DOHH2 (cell line): ENCODE results near the gene TUT1.

Source experiments
- H3F3A ChIP-seq: fragments of 200-600 bp; sonication (generic), shearing (Covaris generic); 2 replicates; pipeline ENCODE4 v1.6.0; 2016; ENCODE audit warnings: antibody characterized with exemption, mild to moderate bottlenecking; ENCODE audit not compliant: control insufficient read depth, insufficient read depth
- H3K27ac ChIP-seq: fragments of 200-600 bp; sonication (generic); 2 replicates; pipeline ENCODE4 v1.5.1; 2014; ENCODE audit warnings: low read depth, mild to moderate bottlenecking, low read length, moderate library complexity
- H3K27me3 ChIP-seq: fragments of 200-600 bp; sonication (generic); 2 replicates; pipeline ENCODE4 v1.6.1; 2014; ENCODE audit warnings: mild to moderate bottlenecking, low read length, mixed read lengths; ENCODE audit not compliant: control insufficient read depth
- H3K36me3 ChIP-seq: fragments of 200-600 bp; sonication (generic); 2 replicates; pipeline ENCODE4 v1.6.1; 2014; ENCODE audit warnings: mild to moderate bottlenecking, low read length, moderate library complexity, mixed read lengths; ENCODE audit not compliant: control insufficient read depth
- H3K4me1 ChIP-seq: fragments of 200-600 bp; sonication (generic); 2 replicates; pipeline ENCODE4 v1.6.1; 2014; ENCODE audit warnings: mild to moderate bottlenecking, low read length, mixed read lengths; ENCODE audit not compliant: control insufficient read depth
- H3K4me2 ChIP-seq: fragments of 200-600 bp; sonication (generic); 2 replicates; pipeline ENCODE4 v1.6.0; 2014; ENCODE audit warnings: mild to moderate bottlenecking, low read length, moderate library complexity
- H3K4me3 ChIP-seq: fragments of 200-600 bp; sonication (generic); 2 replicates; pipeline ENCODE4 v1.5.1; 2014; ENCODE audit warnings: mild to moderate bottlenecking, low read length, mixed read lengths
- H3K79me2 ChIP-seq: fragments of 200-600 bp; sonication (generic); 2 replicates; pipeline ENCODE4 v1.6.1; 2014; ENCODE audit warnings: mild to moderate bottlenecking, low read length, mixed read lengths; ENCODE audit not compliant: control insufficient read depth
- H3K9me2 ChIP-seq: fragments of 200-600 bp; sonication (generic); replicated peaks from 2 replicates; pipeline ENCODE4 v1.6.1; 2014; ENCODE audit warnings: mild to moderate bottlenecking, low read length, mixed read lengths; ENCODE audit not compliant: control insufficient read depth
- H3K9me3 ChIP-seq: fragments of 200-600 bp; sonication (generic); 2 replicates; pipeline ENCODE4 v1.6.1; 2014; ENCODE audit warnings: antibody characterized with exemption, low read length, mixed read lengths; ENCODE audit not compliant: control insufficient read depth, insufficient read depth
- H4K20me1 ChIP-seq: fragments of 200-600 bp; sonication (generic); 2 replicates; pipeline ENCODE4 v1.6.0; 2014; ENCODE audit warnings: low read depth, mild to moderate bottlenecking, antibody characterized with exemption, low read length, moderate library complexity; ENCODE audit not compliant: control insufficient read depth, insufficient read depth
- EZH2phosphoT487 ChIP-seq: fragments of 200-600 bp; sonication (generic); IDR thresholded peaks from 2 replicates; pipeline ENCODE4 v1.6.1; 2017; ENCODE audit warnings: borderline replicate concordance, mild to moderate bottlenecking, antibody characterized with exemption, low read length, moderate library complexity, mixed read lengths
- TF ChIP-seq, protein P1 (sequence below): fragments of 200-600 bp; sonication (generic); IDR thresholded peaks from one replicate; pipeline ENCODE4 v1.5.1; 2014; ENCODE audit warnings: antibody characterized with exemption, mild to moderate bottlenecking, low read depth, low read length; ENCODE audit not compliant: poor library complexity, severe bottlenecking

TUT1 gene

DNA sequence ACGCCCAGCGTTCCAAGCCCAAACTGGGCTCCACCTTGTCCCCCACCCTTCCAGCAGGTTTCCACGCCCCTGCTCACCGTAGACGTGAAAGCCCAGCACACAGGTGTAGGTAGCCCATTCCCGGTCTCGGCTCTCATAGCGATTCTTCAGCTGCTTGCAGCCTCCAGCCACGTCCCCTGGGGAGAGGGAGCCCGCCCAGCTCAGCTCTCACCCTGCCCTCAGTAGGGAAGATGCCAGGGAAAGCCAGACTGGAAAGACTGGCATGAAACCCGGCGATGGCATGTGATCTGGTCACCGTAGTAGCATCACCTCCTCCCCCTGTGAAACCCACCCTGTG lies 11.7 kb upstream of the TUT1 start:
- no peak for TF ChIP-seq EZH2phosphoT487
- Histone ChIP-seq H3K9me3 (no peaks in the 10 kb centered on the region), H3K4me3 (no peak overlapping the region), H3K36me3 (peaks cover 71% of the 10 kb centered on the region), H3K79me2 (peaks cover 35% of the 10 kb centered on the region), H3K4me2 (no peak overlapping the region), H3K4me1 (peaks cover 46% of the 10 kb centered on the region), H3F3A (peaks cover 7% of the 10 kb centered on the region; the same call in 1 of the 2 replicates), H3K9me2 (no peaks in the 10 kb centered on the region), H3K27ac (no peak overlapping the region), H4K20me1 (peaks cover 7% of the 10 kb centered on the region; the same call in 1 of the 2 replicates), H3K27me3 (no peaks in the 10 kb centered on the region)

DNA sequence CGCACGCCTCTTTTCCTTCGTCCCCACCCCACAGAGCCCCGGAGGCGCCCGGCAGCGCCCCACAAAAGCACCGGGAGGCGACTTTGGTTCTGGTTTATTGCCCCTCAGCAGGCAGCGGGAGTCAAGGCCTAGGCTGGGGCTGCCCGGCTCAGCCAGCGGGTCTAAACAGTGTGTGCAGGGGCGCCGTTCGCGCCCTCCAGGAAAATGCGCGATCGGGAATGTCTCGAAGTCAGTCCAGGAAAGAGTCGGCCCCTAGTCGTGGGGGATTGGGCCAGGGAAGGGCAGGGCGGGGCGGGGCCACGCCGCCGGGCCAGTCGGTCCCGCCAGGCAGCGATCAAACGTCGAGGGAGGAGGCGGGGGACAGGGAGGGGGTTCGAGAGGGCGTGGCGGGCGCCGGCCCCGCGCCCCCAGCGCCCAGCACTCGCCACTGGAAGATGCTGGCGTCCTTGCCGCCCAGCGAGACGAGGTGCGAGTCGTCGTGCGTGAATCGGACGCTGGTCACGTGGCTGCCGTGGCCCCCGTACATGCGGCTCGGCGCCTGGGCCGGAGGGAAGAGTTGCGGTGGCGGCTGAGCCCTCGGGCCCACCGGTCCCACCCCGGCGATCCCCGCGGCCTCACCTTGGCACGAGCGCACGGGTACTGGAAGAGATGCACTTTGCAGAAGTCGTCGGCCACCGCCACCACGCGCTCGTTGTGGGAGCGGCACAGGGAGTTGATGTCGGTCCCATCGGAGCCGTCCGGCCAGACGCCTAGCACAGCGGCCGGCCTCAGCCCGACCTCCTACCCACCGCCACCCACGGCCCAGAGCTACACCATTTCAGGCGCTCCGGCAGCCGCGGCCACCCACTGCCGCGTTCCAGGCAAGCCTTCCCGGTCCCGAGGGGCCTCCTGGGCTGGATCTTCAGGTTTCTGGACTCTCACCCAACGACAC lies 11.1 kb upstream of the TUT1 start:
- Histone ChIP-seq H3K27me3 (no peaks in the 10 kb centered on the region), H3K4me2 (peak overlapping the region; percentile 84), H3K4me3 (peak overlapping the region; percentile 89), H3K9me2 (no peaks in the 10 kb centered on the region), H3K4me1 (peaks cover 40% of the 10 kb centered on the region), H3F3A (0 out of 2 replicates have a peak, but pooled peaks cover 6% of the 10 kb centered on the region), H3K9me3 (no peaks in the 10 kb centered on the region), H3K79me2 (peaks cover 41% of the 10 kb centered on the region), H3K36me3 (peaks cover 75% of the 10 kb centered on the region), H3K27ac (peak overlapping the region; percentile 55), H4K20me1 (peaks cover 8% of the 10 kb centered on the region; the same call in 1 of the 2 replicates)
- TF ChIP-seq EZH2phosphoT487, result no peak
- TF ChIP-seq, protein P1, sequence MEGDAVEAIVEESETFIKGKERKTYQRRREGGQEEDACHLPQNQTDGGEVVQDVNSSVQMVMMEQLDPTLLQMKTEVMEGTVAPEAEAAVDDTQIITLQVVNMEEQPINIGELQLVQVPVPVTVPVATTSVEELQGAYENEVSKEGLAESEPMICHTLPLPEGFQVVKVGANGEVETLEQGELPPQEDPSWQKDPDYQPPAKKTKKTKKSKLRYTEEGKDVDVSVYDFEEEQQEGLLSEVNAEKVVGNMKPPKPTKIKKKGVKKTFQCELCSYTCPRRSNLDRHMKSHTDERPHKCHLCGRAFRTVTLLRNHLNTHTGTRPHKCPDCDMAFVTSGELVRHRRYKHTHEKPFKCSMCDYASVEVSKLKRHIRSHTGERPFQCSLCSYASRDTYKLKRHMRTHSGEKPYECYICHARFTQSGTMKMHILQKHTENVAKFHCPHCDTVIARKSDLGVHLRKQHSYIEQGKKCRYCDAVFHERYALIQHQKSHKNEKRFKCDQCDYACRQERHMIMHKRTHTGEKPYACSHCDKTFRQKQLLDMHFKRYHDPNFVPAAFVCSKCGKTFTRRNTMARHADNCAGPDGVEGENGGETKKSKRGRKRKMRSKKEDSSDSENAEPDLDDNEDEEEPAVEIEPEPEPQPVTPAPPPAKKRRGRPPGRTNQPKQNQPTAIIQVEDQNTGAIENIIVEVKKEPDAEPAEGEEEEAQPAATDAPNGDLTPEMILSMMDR, result no peak

DNA sequence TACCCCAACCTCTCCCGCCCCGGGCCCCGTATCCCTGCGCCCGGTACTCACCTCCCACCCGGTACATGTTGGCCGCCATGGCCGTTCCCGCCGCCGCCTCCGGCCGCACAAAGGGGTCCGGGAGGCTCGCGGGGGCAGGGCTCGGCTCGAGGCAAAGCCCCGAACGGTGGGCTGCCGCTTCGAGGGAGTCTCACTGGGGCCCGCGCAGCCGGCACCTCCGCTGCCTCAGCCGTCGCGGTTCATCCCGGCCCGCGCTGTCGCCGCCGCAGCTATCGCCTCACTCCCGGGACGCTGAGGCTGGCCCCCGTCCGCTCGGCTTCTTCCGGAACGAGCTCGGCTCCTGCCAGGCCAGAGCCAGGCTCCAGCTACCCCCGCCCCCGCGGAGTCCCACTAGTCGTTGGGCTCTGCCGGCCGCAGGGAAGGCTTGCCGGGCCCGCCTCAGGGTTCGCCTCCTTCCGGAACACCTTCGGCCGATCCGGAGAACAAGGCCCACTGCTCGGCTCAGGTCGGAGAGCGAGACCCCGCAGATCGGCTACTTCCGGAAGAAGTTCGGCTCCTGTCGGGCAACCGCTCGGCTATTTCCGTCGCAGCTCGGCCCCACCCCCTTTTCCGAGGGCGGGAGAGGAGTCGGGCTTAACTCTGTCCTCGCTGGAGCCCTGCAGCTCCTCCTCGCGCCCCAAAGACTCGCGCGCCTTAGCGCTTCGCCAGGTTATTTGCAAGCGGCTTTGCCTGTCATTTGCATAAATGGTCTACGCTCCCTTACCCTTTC lies 10.2 kb upstream of the TUT1 start, which contains the start of gene MTA2:
Gene MTA2 (minus strand): TSS at position 494 of the 769 bp plus-strand sequence. CDS start 415 bp downstream, at position 79.
- 0 out of 2 replicates have a peak, but pooled peaks cover 6% of the 10 kb centered on the region for H3F3A ChIP-seq
- peak within 1 kb of the TSS; percentile 90 for H3K4me2 ChIP-seq
- no peaks in the 10 kb centered on the region for H3K27me3 ChIP-seq
- H3K4me1 ChIP-seq, result peaks cover 32% of the 10 kb centered on the region
- H3K27ac ChIP-seq, result peak within 1 kb of the TSS; percentile 73
- no peaks in the 10 kb centered on the region for H3K9me2 ChIP-seq
- H3K79me2 ChIP-seq, result peaks cover 44% of the 10 kb centered on the region
- TF ChIP-seq, protein P1, result no peak
- TF ChIP-seq EZH2phosphoT487, result no peak
- peaks cover 76% of the 10 kb centered on the region for H3K36me3 ChIP-seq
- H3K9me3 ChIP-seq, result no peaks in the 10 kb centered on the region
- H3K4me3 ChIP-seq, result peak within 1 kb of the TSS; percentile 89
- H4K20me1 ChIP-seq, result peaks cover 8% of the 10 kb centered on the region; the same call in 1 of the 2 replicates
